Muscle layer of colon (tissue), 2 donors: ENCODE results near the gene HNRNPF.
A peak's percentile ranks its signal among the peaks of the same experiment; 100 is the strongest.

ENCODE experiments used
- H3K27ac ChIP-seq: one replicate; pipeline ENCODE4 v1.7.0; 2013; ENCODE audit warnings: low read depth, mild to moderate bottlenecking, low read length, moderate library complexity
- H3K27me3 ChIP-seq, 2 donors: one replicate each; pipeline ENCODE4 v1.7.0; 2013; ENCODE audit warnings: low read length in 2 of 2, mild to moderate bottlenecking in 2 of 2; ENCODE audit not compliant: insufficient read depth in 2 of 2, control insufficient read depth in 1 of 2
- H3K36me3 ChIP-seq: one replicate; pipeline ENCODE4 v1.7.0; 2013; ENCODE audit warnings: mild to moderate bottlenecking, low read length; ENCODE audit not compliant: insufficient read depth
- H3K4me1 ChIP-seq: one replicate; pipeline ENCODE4 v1.7.0; 2013; ENCODE audit warnings: mild to moderate bottlenecking, low read length; ENCODE audit not compliant: insufficient read depth
- H3K4me3 ChIP-seq, 2 donors: one replicate each; pipeline ENCODE4 v1.7.0; 2013; ENCODE audit warnings: low read length in 2 of 2, low read depth in 1 of 2, mild to moderate bottlenecking in 1 of 2, moderate library complexity in 1 of 2
- H3K9ac ChIP-seq: one replicate; pipeline ENCODE4 v1.7.0; 2013; ENCODE audit warnings: low read length
- H3K9me3 ChIP-seq: one replicate; pipeline ENCODE4 v1.7.0; 2013; ENCODE audit warnings: mild to moderate bottlenecking, low read length
- donor health status: abdominal sarcoma.
- donor health status: Adenocarcinoma of cecum.

Gene HNRNPF

GRCh38 chr10:43420369-43421200, 11.6 kb upstream of the HNRNPF start:
- peak overlapping the region; percentile 86 for H3K9ac ChIP-seq
- H3K4me1 ChIP-seq: peaks cover 12% of the 10 kb centered on the region
- H3K4me3 ChIP-seq: peak overlapping the region; percentile 41 to 68
- H3K9me3 ChIP-seq: no peaks in the 10 kb centered on the region
- H3K27me3 ChIP-seq: no peaks in the 10 kb centered on the region
- no peaks in the 10 kb centered on the region for H3K36me3 ChIP-seq
- peak overlapping the region; percentile 93 for H3K27ac ChIP-seq

DNA sequence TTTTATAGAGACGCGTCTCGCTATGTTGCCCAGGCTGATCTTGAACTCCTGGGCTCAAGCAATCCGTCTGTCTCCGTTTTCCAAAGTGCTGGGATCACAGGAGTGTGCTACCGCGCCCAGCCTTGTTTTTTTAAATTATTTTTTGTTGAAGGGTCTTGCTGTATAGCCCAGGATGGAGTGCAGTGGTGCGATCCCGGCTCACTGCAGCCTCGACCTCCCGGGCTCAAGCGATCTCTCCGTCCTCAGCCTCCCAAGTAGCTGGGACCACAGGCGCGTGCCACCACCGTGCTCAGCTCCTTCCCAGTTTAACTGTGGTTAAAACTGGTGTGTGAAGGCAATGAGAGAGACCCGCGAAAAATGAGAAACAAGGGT, 11.0 kb upstream of the HNRNPF start:
- Histone ChIP-seq H3K4me3 (peak overlapping the region; percentile 41 to 68), H3K9me3 (no peaks in the 10 kb centered on the region), H3K4me1 (peaks cover 12% of the 10 kb centered on the region), H3K36me3 (no peaks in the 10 kb centered on the region), H3K9ac (peak overlapping the region; percentile 86), H3K27ac (peak overlapping the region; percentile 93), H3K27me3 (no peaks in the 10 kb centered on the region)

- Histone ChIP-seq H3K4me1 (peaks cover 12% of the 10 kb centered on the region), H3K36me3 (no peaks in the 10 kb centered on the region), H3K9me3 (no peaks in the 10 kb centered on the region), H3K27ac (no peak overlapping the region), H3K9ac (no peak overlapping the region), H3K27me3 (no peaks in the 10 kb centered on the region), H3K4me3 (no peak overlapping the region)
These were observed 9.2 kb upstream of the HNRNPF start for GRCh38 chr10:43417950-43418768.

DNA sequence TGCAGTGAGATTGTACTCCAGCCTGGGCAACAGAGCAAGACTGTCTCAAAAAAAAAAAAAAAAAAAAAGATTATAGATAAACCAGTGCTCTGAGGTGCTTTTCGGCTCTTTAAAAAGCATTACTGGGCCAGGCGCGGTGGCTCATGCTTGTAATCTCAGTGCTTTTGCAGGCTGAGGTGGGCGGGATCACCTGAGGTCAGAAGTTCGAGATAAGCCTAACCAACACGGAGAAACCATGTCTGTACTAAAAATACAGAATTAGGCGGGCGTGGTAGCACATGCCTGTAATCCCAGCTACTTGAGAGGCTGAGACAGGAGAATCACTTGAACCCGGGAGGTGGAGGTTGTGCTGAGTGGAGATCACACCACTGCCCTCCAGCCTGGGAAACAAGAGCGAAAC, 6.6 kb upstream of the HNRNPF start:
- Histone ChIP-seq H3K36me3 (no peaks in the 10 kb centered on the region), H3K4me1 (peaks cover 6% of the 10 kb centered on the region), H3K27ac (no peak overlapping the region), H3K9me3 (no peaks in the 10 kb centered on the region), H3K9ac (no peak overlapping the region), H3K4me3 (no peak overlapping the region), H3K27me3 (no peaks in the 10 kb centered on the region)

- Histone ChIP-seq H3K9ac (no peak overlapping the region), H3K36me3 (no peaks in the 10 kb centered on the region), H3K9me3 (no peaks in the 10 kb centered on the region), H3K27ac (no peak overlapping the region), H3K4me1 (peaks cover 8% of the 10 kb centered on the region), H3K27me3 (no peaks in the 10 kb centered on the region), H3K4me3 (no peak overlapping the region)
These were observed 2.5 kb upstream of the HNRNPF start for GRCh38 chr10:43411536-43411935.

DNA sequence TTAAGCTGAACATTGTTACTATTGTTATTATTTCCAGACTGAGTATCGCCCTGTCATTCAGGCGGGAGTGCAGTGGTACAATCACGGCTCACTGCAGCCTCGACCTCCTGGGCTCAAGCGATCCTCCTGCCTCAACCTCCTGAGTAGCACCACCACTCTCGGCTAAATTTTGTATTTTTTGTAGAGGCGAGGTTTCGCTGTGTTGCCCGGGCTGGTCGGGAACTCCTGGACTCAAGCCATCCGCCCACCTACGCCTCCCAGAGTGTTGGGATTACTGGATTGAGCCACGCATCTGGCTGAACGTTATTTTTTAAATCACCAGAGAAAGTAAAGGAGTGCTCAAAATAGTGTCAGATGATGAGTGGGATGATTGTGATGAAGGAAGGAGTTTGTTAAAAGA, 1.4 kb upstream of the HNRNPF start:
- Histone ChIP-seq H3K36me3 (no peaks in the 10 kb centered on the region), H3K27ac (no peak overlapping the region), H3K4me3 (no peak overlapping the region), H3K4me1 (peaks cover 20% of the 10 kb centered on the region), H3K27me3 (no peaks in the 10 kb centered on the region), H3K9ac (no peak overlapping the region), H3K9me3 (no peaks in the 10 kb centered on the region)

- Histone ChIP-seq H3K4me3 (peak overlapping the region; percentile 43 to 82), H3K27me3 (no peaks in the 10 kb centered on the region), H3K36me3 (no peaks in the 10 kb centered on the region), H3K27ac (peak overlapping the region; percentile 96), H3K4me1 (peaks cover 22% of the 10 kb centered on the region), H3K9me3 (no peaks in the 10 kb centered on the region), H3K9ac (peak overlapping the region; percentile 53)
These were observed 561 bp upstream of the HNRNPF start for GRCh38 chr10:43409385-43410109.

DNA sequence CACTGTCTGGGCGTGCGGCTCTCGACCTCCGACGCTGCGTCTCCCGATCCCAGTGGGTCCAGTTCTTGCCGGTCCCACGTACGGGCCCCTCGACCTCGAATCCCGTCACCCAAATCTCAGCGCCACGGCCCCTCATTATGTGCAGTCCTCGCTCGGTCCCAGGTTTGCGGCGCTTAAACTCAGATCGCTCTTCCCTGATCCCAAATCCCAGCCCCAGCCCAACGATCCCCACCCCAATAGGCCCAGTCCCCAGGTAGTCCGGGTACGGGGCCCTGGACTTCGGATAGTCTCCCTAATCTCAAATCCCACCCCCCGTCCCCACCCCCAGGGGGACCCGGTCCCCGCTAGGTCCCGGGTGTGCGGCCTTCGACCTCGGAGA, 666 bp downstream of the HNRNPF start:
- peaks cover 26% of the 10 kb centered on the region for H3K4me1 ChIP-seq
- H3K27me3 ChIP-seq: no peaks in the 10 kb centered on the region

GRCh38 chr10:43407576-43408330, 1.2 kb downstream of the HNRNPF start:
- Histone ChIP-seq H3K27ac (peak overlapping the region; percentile 96), H3K4me1 (peaks cover 31% of the 10 kb centered on the region), H3K9ac (peak overlapping the region; percentile 80)

More for the DNA sequence above, 666 bp downstream of the HNRNPF start:
- Histone ChIP-seq H3K4me3 (peak overlapping the region; percentile 55 to 83), H3K27ac (peak overlapping the region; percentile 96), H3K9me3 (no peaks in the 10 kb centered on the region), H3K9ac (peak overlapping the region; percentile 80), H3K36me3 (no peaks in the 10 kb centered on the region)

GRCh38 chr10:43407148-43407575, 1.8 kb downstream of the HNRNPF start:
- Histone ChIP-seq H3K27ac (peak overlapping the region; percentile 96), H3K4me3 (peak overlapping the region; percentile 55 to 83), H3K27me3 (no peaks in the 10 kb centered on the region), H3K36me3 (no peaks in the 10 kb centered on the region), H3K9ac (peak overlapping the region; percentile 80), H3K9me3 (no peaks in the 10 kb centered on the region), H3K4me1 (peaks cover 32% of the 10 kb centered on the region)

More at GRCh38 chr10:43407576-43408330, 1.2 kb downstream of the HNRNPF start:
- H3K9me3 ChIP-seq: no peaks in the 10 kb centered on the region
- peak overlapping the region; percentile 55 to 83 for H3K4me3 ChIP-seq
- H3K27me3 ChIP-seq: no peaks in the 10 kb centered on the region
- no peaks in the 10 kb centered on the region for H3K36me3 ChIP-seq
